IMR-90 (cell line): ENCODE data around the gene UCHL1. TPM values are rescaled to one million over a fixed set of nuclear protein-coding genes. Genes with fewer than 3 reads are reported as not detected.

Experiments
- ATAC-seq: fragments of 200-7000 bp; cut with Tn5 transposase; 2 replicates; pipeline ENCODE4 v1.9.1; 2020; ENCODE audit warnings: low read depth, mild to moderate bottlenecking, moderate library complexity
- BruUV-seq: library from RNA; stranded (reverse); fragments of 400-500 nt; replicated peaks from 2 replicates; lab custom pipeline; 2021; lab: Mats Ljungman, UMichigan
- CTCF ChIA-PET: fragments of 300-600 bp; formaldehyde crosslinking; extraction: SDS; loops from one replicate; lab custom pipeline; 2021; ENCODE audit warnings: antibody characterized with exemption; lab: Yijun Ruan, JAX
- POLR2A ChIA-PET: fragments of 300-600 bp; sonication (Branson Sonifier 250); formaldehyde crosslinking; loops from one replicate; lab custom pipeline; 2022; ENCODE audit warnings: antibody characterized with exemption; ENCODE audit not compliant: unreplicated experiment; lab: Charles Lee
- DNase-seq: peaks from one replicate; pipeline ENCODE4 v3.0.0; 2013
- H2AFZ ChIP-seq: replicated peaks from 2 replicates; pipeline ENCODE3; 2013; ENCODE audit warnings: low read length, mild to moderate bottlenecking; ENCODE audit not compliant: poor library complexity
- H2AK5ac ChIP-seq: 2 replicates; pipeline ENCODE4 v1.6.1; 2013; ENCODE audit warnings: low read depth, low read length, inconsistent platforms
- H2AK9ac ChIP-seq: replicated peaks from 2 replicates; pipeline ENCODE3; 2013; ENCODE audit warnings: mild to moderate bottlenecking, low read depth, low read length, moderate library complexity; ENCODE audit not compliant: poor library complexity
- H2BK120ac ChIP-seq: 2 replicates; pipeline ENCODE4 v1.6.1; 2013; ENCODE audit warnings: low read depth, low read length, inconsistent platforms
- H2BK15ac ChIP-seq: 3 replicates; pipeline ENCODE4 v1.6.1; 2013; ENCODE audit warnings: low read depth, low read length, inconsistent platforms
- H2BK20ac ChIP-seq: 2 replicates; pipeline ENCODE4 v1.6.1; 2013; ENCODE audit warnings: low read depth, mild to moderate bottlenecking, inconsistent platforms, low read length, moderate library complexity
- H2BK5ac ChIP-seq: 2 replicates; pipeline ENCODE4 v1.6.1; 2013; ENCODE audit warnings: mild to moderate bottlenecking, low read depth, low read length, inconsistent platforms; ENCODE audit not compliant: poor library complexity, severe bottlenecking
- H3K14ac ChIP-seq: replicated peaks from 2 replicates; pipeline ENCODE4 v1.6.1; 2013; ENCODE audit warnings: low read depth, low read length, inconsistent platforms
- H3K18ac ChIP-seq: 2 replicates; pipeline ENCODE4 v1.6.1; 2013; ENCODE audit warnings: low read depth, low read length, control low read depth
- H3K23ac ChIP-seq: 2 replicates; pipeline ENCODE4 v1.6.1; 2013; ENCODE audit warnings: low read depth, low read length, inconsistent platforms
- H3K27ac ChIP-seq: 2 replicates; pipeline ENCODE4 v1.5.1; 2013; ENCODE audit warnings: mild to moderate bottlenecking, control low read depth, low read length; ENCODE audit not compliant: insufficient read depth
- H3K27me3 ChIP-seq: 2 replicates; pipeline ENCODE4 v1.6.1; 2013; ENCODE audit warnings: low read length; ENCODE audit not compliant: control insufficient read depth, insufficient read depth
- H3K36me3 ChIP-seq: 2 replicates; pipeline ENCODE4 v1.6.1; 2013; ENCODE audit warnings: low read length, mixed read lengths; ENCODE audit not compliant: control insufficient read depth, insufficient read depth
- H3K4ac ChIP-seq: 2 replicates; pipeline ENCODE4 v1.6.1; 2013; ENCODE audit warnings: low read depth, low read length, inconsistent platforms
- H3K4me1 ChIP-seq: 2 replicates; pipeline ENCODE4 v1.6.1; 2013; ENCODE audit warnings: low read length, mixed read lengths; ENCODE audit not compliant: control insufficient read depth, insufficient read depth
- H3K4me2 ChIP-seq: 2 replicates; pipeline ENCODE4 v1.6.1; 2013; ENCODE audit warnings: low read depth, mild to moderate bottlenecking, control low read depth, low read length, moderate library complexity
- H3K4me3 ChIP-seq: 2 replicates; pipeline ENCODE4 v1.5.1; 2013; ENCODE audit warnings: low read depth, mild to moderate bottlenecking, control low read depth, low read length, moderate library complexity; ENCODE audit not compliant: insufficient read depth
- H3K56ac ChIP-seq: 2 replicates; pipeline ENCODE4 v1.6.1; 2013; ENCODE audit warnings: low read length, inconsistent platforms; ENCODE audit not compliant: insufficient read depth; ENCODE audit errors: extremely low read depth
- H3K79me1 ChIP-seq, 2 experiments: 2 replicates each; pipeline ENCODE4 v1.6.1; 2013; ENCODE audit warnings: low read length in 2 of 2, inconsistent platforms in 1 of 2, low read depth in 1 of 2
- H3K9ac ChIP-seq: 2 replicates; pipeline ENCODE4 v1.6.1; 2013; ENCODE audit warnings: low read depth, low read length, control low read depth
- H3K9me1 ChIP-seq: 2 replicates; pipeline ENCODE4 v1.6.1; 2013; ENCODE audit warnings: low read length, inconsistent platforms; ENCODE audit not compliant: insufficient read depth
- H3K9me3 ChIP-seq: 2 replicates; pipeline ENCODE4 v1.6.1; 2013; ENCODE audit warnings: low read length; ENCODE audit not compliant: control insufficient read depth, insufficient read depth
- H4K20me1 ChIP-seq: 2 replicates; pipeline ENCODE4 v1.6.1; 2013; ENCODE audit warnings: low read length, inconsistent platforms; ENCODE audit not compliant: insufficient read depth
- H4K5ac ChIP-seq: 2 replicates; pipeline ENCODE4 v1.6.1; 2013; ENCODE audit warnings: mild to moderate bottlenecking, low read depth, low read length, control low read depth
- H4K8ac ChIP-seq, 2 experiments: 2 replicates each; pipeline ENCODE4 v1.6.1; 2013; ENCODE audit warnings: low read depth in 2 of 2, low read length in 2 of 2, control low read depth in 1 of 2, inconsistent platforms in 1 of 2
- H4K91ac ChIP-seq: 2 replicates; pipeline ENCODE4 v1.6.1; 2013; ENCODE audit warnings: low read depth, low read length, inconsistent platforms; ENCODE audit not compliant: insufficient read depth
- CHD1 ChIP-seq: IDR thresholded peaks from 2 replicates; pipeline ENCODE4 v1.6.1; 2012; ENCODE audit warnings: low read depth, low read length, improper control_type of control experiment
- MAFK ChIP-seq: IDR thresholded peaks from 2 replicates; pipeline ENCODE4 v1.6.1; 2012; ENCODE audit warnings: low read depth, low read length, improper control_type of control experiment
- NFE2L2 ChIP-seq: fragments of 150-350 bp; IDR thresholded peaks from 2 replicates; pipeline ENCODE4 v1.6.1; 2016; ENCODE audit warnings: low read depth, mild to moderate bottlenecking, low read length
- USF2 ChIP-seq: fragments of 150-350 bp; IDR thresholded peaks from 2 replicates; pipeline ENCODE4 v1.6.1; 2017; ENCODE audit warnings: mild to moderate bottlenecking, antibody characterized with exemption, low read length, low read depth
- WGBS, 2 experiments: methylation state at CpG; one replicate each; pipeline versions ENCODE4 v1.1.5 to v1.1.7; 2013; ENCODE audit warnings: missing lambda C conversion rate in 2 of 2; ENCODE audit not compliant: insufficient read length in 1 of 2; ENCODE audit errors: extremely low coverage in 2 of 2; 5-methylcytosine and 5-hydroxymethylcytosine counted together
- dilution Hi-C: fragments of 300-500 bp; cut with HindIII; formaldehyde crosslinking; loops from one replicate; pipeline ENCODE4 v1.14.3; 2018; ENCODE audit warnings: low sequenced_read_pairs; ENCODE audit not compliant: unreplicated experiment
- in situ Hi-C: fragments of 300-500 bp; cut with MboI; formaldehyde crosslinking; loops from 3 replicates; pipeline ENCODE4 v1.14.3; 2019; ENCODE audit warnings: low sequenced_read_pairs, inconsistent platforms, mixed read lengths
- intact Hi-C: fragments of 100-400 bp; cut with micrococcal nuclease; formaldehyde crosslinking; loops from 2 replicates; pipeline ENCODE4 v1.10.0; 2022
- polyA plus RNA-seq, 3 experiments: library from polyadenylated mRNA; depleted of rRNA; stranded (reverse); fragments of >200 nt; gene quantifications; 2 replicates each; pipeline ENCODE4 v1.2.3, GENCODE V29; 2012; ENCODE audit warnings: low replicate concordance in 1 of 3
- total RNA-seq: library from RNA; depleted of rRNA; stranded (reverse); fragments of >200 nt; gene quantifications from 2 replicates; pipeline ENCODE4 v1.2.3, GENCODE V29; 2012

UCHL1 gene
- total and polyA plus RNA-seq, 2 of the 4 experiments (the other 2 are of a cell fraction) = 972 to 2,118 TPM

GRCh38 chr4:41307638-41308037, 50.9 kb downstream of the UCHL1 start:
- Histone ChIP-seq H3K9ac (no peak overlapping the region), H3K4me3 (no peak overlapping the region), H3K14ac (no peak overlapping the region), H3K4me1 (no peaks in the 10 kb centered on the region), H2BK15ac (no peak overlapping the region), H3K23ac (no peak overlapping the region), H2AFZ (no peak overlapping the region), H2BK5ac (no peak overlapping the region), H3K9me1 (no peaks in the 10 kb centered on the region), H2BK120ac (no peak overlapping the region), H3K4ac (no peak overlapping the region), H3K36me3 (no peaks in the 10 kb centered on the region), H3K18ac (no peak overlapping the region), H4K8ac (no peak overlapping the region), H2AK9ac (no peak overlapping the region), H4K20me1 (no peaks in the 10 kb centered on the region), H3K27me3 (peaks cover 7% of the 10 kb centered on the region), H3K56ac (no peak overlapping the region), H3K27ac (no peak overlapping the region), H2BK20ac (no peak overlapping the region), H2AK5ac (no peak overlapping the region), H4K91ac (no peak overlapping the region), H3K9me3 (no peaks in the 10 kb centered on the region), H4K5ac (no peak overlapping the region), H3K79me1 (no peaks in the 10 kb centered on the region), H3K4me2 (no peak overlapping the region)
- ChIA-PET CTCF (no interaction called here), POLR2A (no interaction called here)
- BruUV-seq = no TSS peak
- dilution Hi-C loops (no loop called here), in situ Hi-C loops (no loop called here), intact Hi-C loops (no loop called here)
- DNase-seq = no peak
- TF ChIP-seq USF2 (no peak), CHD1 (no peak), NFE2L2 (no peak), MAFK (no peak)
- ATAC-seq = no peak
- no CpG with 5 or more reads among the region's 1 CpG for WGBS, 2 experiments
